ENCODE data around the gene ADCY3.

The ADCY3 gene

DNA sequence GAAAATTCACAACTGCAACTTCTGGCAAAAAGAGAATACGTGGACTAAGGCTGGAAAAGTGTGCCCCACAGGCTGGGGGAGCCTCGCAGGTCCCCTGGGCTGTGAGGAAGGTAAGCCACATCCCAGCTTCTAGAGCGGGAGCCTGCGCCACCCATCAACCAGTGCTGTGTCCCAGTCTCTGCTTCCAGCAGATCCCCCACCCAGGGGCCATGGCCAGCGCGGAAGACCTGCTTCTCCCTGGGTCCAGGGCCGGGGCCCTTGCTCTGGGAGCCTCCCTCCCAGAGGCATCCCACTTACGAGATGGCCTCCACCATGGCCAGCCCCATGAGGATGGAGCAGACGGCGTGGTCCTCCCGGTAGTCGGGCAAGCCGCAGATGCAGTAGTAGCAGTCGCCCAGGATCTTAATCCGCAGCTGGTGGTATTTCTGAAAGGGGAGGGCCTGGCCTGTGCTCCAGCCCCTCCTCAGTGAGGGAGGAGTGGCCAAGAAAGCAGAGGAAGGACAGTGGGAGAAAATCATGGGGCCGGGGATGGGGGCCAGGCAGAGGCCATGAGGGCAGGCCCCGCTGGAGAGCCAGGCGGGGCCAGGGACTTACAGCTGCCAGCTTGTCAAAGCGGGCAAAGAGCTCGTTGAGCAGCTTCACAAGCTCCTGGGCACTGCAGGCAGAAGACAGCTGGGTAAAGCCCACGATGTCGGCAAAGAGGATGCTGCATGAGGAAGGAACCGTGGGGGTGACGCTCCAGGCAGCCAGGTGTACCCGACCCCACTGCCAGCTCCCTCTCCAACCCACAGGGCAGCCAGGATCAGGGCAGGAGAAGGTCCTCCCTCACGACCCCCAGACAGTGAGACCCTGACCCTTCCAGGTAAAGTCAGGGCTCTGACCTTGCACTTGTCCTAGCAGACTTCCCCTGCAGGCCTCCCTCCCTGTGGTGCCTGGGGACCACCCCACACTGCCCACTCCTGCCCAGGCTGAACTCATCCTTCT lies 78.8 kb downstream of the ADCY3 start:
- H3K4me3 ChIP-seq (ENCODE audit: low read depth, low read length): no peak overlapping the region
- no peak for DNase-seq (ENCODE audit: low read depth)
- TF ChIP-seq, protein P1, sequence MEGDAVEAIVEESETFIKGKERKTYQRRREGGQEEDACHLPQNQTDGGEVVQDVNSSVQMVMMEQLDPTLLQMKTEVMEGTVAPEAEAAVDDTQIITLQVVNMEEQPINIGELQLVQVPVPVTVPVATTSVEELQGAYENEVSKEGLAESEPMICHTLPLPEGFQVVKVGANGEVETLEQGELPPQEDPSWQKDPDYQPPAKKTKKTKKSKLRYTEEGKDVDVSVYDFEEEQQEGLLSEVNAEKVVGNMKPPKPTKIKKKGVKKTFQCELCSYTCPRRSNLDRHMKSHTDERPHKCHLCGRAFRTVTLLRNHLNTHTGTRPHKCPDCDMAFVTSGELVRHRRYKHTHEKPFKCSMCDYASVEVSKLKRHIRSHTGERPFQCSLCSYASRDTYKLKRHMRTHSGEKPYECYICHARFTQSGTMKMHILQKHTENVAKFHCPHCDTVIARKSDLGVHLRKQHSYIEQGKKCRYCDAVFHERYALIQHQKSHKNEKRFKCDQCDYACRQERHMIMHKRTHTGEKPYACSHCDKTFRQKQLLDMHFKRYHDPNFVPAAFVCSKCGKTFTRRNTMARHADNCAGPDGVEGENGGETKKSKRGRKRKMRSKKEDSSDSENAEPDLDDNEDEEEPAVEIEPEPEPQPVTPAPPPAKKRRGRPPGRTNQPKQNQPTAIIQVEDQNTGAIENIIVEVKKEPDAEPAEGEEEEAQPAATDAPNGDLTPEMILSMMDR (IDR thresholded peaks at IDR 0.05; ENCODE audit: control insufficient read depth, extremely low read depth, insufficient read depth): no peak

DNA sequence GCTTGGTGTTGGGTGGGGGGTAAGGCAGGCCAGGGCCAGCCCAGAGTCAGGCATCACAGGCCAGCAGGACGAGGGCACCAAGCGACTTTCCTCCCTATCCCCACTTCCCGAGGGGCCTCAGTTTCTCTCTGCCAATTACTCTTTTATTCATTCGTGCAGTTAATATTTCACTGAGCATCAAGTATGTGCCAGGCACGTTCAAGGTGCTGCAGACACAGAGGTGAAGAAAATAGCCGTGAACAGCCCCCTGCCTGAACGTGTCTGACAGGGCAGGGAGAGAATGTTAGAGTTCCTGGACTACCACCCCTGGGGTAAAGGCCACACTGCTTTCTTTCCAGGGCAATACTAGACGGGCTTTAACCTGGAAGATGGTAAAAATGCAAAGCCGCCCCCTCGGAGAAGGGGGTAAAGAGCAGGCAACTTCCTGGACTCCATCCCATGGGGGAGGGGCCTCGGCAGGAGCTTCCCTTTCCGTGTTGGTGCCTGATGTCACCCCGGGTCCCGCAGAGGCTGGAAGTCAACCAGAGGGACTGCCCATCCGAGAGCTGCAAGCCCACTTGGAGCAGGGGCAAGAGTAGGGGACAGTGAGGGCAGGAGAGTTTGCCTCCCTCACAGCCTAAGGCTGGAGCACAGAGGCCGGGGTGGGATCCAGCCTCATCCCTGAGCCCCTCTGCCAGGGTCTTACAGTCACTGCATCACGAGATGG lies 79.7 kb downstream of the ADCY3 start:
- H3K4me3 ChIP-seq (ENCODE audit: low read depth, low read length): no peak overlapping the region
- DNase-seq (ENCODE audit: low read depth): no peak
- TF ChIP-seq, protein P1 (IDR thresholded peaks at IDR 0.05; ENCODE audit: control insufficient read depth, extremely low read depth, insufficient read depth): no peak

DNA sequence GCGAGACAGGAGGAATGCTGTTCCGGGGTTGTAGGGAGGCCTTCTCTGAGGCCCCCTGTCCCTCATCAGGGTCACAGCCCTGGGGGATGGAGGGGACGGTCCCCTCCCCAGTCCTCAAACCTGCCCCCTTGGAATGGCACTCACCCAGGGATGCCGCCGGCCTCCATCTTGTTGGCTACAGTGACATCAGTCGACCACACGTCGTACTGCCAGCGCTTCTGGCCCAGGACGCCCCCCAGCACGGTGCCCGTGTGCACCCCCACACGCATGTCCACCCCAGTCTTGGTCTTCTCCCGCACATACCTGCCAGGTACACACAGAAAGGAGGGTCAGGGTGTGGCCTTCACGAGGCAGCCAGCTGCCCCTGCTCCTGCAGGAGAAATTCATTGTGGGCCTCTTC lies 80.3 kb downstream of the ADCY3 start:
- no peak overlapping the region for H3K4me3 ChIP-seq (ENCODE audit: low read depth, low read length)
- DNase-seq (ENCODE audit: low read depth): no peak
- TF ChIP-seq, protein P1 (IDR thresholded peaks at IDR 0.05; ENCODE audit: control insufficient read depth, extremely low read depth, insufficient read depth): no peak

DNA sequence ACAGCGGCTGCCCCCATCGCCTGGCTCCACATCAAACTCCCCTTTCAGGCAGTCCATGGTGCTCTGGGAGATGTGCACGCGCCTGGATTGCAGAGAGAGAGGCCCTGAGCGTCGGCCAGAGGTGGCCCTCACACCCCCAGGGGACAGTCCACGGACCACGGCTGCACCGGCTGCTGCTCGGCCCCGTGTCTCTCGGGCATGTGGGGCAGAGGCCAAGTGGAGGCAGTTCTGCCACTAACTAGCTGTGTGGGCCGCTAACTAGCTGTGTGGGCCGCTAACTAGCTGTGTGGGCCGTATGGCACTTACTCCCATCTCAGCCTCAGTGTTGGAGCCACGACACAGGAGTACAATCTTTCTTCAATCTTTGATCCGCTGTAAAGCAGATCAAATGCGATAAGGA lies 81.5 kb downstream of the ADCY3 start:
- H3K4me3 ChIP-seq (ENCODE audit: low read depth, low read length): no peak overlapping the region
- no peak for DNase-seq (ENCODE audit: low read depth)
- TF ChIP-seq, protein P1 (IDR thresholded peaks at IDR 0.05; ENCODE audit: control insufficient read depth, extremely low read depth, insufficient read depth): no peak

- TF ChIP-seq, protein P1 (IDR thresholded peaks at IDR 0.05; ENCODE audit: control insufficient read depth, extremely low read depth, insufficient read depth): no peak
- no peak overlapping the region for H3K4me3 ChIP-seq (ENCODE audit: low read depth, low read length)
- no peak for DNase-seq (ENCODE audit: low read depth)
These were observed 82.0 kb downstream of the ADCY3 start for GRCh38 chr2:24837996-24838513.

DNA sequence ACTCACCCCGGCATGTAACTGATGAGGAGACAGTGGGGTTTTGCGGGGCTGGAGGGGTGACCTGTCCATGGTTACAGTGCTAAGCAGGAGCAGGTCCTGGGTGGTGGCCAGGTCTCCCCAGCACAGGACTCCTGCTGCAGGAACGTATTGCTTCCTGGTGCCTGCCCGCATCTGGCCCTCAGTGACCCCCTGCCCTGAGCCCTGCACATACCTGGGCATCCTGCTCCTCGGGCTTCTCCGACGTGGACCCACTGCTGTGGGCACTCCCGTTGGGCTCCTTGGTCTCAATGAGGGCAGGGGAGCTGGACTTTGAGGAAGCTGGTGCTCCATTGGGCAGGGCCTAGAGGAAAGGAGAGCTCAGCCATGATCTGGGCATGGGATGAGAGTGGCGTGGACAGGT lies 83.3 kb downstream of the ADCY3 start:
- no peak overlapping the region for H3K4me3 ChIP-seq (ENCODE audit: low read depth, low read length)
- TF ChIP-seq, protein P1 (IDR thresholded peaks at IDR 0.05; ENCODE audit: control insufficient read depth, extremely low read depth, insufficient read depth): no peak
- DNase-seq (ENCODE audit: low read depth): no peak
